ENCODE results near the gene RUSC1.

RUSC1 gene

DNA sequence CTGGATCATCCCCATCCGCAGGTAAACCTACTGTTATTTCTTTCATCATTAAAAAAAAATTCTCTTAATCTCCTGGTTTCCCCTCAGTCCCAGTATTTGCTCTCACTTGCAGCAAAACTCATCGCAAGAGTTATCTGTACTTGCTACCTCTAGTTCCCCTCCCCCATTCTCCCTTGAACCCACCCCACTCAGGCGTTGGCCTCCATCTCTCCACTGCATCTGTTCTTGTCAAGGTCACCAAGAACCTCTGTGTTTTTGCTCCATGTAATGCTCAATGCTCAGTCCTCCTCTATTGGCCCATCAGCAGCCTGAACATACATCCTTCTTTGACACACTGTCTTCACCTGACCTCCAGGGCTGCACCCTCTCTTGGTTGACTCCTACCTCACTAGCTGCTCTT lies 24.0 kb upstream of the RUSC1 start:
- peak; percentile 59 for DNase-seq

DNA sequence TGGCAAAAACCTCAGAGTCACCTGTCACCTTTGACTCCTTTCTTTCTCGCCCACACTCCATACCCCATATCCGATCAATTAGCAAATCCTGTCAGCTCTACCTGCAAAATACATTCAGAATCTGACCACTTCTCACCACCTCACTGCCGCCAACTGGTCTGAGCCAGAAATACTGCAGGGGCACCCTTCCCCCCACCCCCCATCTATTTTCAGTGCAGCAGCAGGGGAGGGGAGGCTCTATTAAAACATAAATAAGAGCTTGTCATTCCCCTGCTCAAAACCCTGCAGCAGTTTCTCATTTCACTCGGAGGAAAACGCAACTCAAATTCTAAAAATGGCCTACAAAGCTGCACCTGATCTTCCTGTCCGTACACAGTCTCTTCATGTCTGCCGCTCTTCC lies 23.3 kb upstream of the RUSC1 start:
- no peak for DNase-seq

DNA sequence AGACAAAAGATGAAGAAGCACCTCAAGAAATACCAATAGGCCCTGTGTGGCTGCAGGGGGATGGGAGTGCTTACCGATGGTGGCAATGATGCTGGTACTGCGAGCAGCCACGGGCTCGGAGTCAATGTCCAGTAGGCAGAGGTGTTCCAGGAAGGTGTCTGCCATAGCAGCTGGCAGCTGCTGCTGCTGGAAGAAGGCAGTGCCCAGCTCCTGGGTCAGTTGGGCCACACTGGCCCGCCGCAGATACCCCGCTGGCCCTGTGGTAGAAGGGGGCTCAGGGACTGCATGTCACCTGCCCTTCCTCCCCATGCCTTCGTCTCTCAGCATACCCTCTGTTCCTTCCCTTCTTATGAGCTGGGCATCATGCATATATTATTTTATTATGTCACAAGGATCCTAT lies 20.7 kb upstream of the RUSC1 start:
- DNase-seq, result no peak

DNA sequence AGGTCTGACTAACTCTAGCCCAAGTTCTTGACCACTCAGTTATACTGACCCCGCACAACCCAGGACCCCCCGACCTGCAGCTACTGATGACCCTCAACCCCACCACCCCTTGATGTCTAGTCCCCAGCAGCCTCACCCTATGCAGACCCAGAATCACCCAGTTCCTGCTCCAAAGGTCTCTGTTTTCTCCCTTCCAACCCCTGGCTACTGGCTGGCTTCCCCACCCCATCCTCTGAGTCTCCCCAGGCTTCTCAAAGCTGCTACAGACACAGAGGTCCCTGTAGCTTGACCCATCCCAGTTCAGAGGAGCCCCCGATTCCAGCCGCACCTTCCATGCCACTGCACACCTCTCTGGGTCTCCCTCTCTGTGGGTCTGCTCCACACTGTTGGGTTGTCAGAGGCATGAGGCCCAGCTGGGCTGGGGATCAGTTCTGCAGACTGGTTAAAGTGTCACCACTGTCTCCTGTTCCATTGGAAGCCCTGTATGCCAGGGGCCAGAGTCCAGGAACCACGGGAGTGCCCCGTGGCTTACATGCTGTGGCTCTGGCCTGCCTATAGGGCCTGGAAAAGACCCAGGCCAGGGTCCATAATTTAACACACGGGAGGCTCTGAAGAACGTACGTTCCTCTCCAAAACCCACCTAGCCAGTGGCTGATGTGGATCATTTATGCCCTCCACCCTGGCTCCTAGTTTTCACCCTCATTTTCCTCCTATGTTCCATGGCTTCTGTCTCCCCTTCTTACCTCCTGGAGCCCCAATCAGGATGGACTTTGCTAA lies 20.0 kb upstream of the RUSC1 start:
- DNase-seq, result no peak

DNA sequence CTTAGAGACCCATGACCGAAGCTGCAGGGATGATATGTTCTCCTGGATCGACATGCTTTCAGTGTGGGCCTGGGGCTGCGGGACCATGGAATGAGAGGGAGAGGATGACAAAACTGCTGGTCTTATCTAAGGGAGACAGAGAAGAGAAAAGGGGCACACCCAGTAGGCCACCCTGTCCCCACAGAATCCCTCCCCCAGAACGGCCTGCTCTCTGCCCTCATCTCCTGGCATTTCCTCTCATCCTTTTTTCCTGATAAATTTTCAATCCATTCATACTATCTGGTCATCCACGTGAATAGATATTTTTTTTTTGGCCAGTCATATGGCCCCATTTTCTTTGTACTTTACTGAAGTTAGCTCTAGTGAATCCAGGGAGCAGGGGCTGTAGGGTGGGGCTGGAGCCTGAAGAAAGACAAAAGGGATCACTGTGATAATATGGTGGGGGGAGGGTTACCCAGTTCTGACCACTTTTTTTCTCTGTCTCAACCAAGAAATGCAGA lies 19.3 kb upstream of the RUSC1 start, which contains the start of gene PKLR:
Gene PKLR (minus strand): TSS at position 97 of the 500 bp plus-strand sequence. CDS start 43 bp downstream, at position 54.
- DNase-seq, result peak; percentile 91

DNA sequence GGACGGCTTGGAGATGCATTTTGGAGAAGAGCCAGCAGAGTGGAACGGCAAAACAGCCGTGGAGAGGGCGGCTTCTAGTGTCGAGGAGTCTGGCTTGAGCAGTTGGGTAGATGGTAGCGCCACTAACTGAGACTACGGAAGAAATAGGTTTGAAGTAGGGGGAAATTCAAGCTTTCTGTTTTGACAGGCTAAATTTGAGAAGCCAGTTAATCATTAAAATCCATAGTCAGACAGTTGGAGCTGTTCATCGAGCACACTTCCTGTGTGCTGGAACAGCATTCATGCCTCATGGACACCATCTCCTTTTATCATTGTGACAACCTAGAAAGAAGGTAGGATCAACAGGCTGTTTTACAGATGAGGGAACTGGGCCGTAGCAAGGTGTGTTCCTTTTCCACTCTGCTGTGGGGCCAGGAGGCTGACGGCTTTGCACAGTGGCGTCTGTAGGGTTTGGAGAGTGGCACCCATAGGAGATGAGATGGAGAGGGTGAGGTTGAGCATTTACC lies 16.1 kb upstream of the RUSC1 start:
- DNase-seq, result no peak

DNA sequence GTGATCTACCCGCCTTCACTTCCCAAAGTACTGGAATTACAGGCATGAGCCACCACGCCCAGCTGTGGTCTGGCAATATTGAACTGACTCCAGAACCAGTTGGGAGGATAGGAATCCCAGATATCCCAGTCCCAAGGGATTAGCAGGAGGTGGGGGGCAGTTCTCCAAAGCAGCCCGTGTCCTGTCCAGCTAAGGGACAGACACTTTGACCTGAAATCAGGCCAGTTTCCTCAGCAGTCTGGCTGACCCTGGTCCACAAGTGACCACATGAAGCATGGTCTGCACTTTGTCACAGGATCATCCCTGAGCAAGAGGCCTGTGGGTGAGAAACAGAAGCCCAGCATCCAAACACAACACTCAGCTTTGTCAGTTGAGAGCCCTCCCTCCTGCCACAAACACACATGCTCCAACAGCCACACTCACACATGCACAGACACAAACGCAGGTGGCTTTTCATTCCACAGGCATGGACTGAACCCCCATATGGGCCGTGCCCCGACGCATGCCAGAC lies 14.8 kb upstream of the RUSC1 start:
- DNase-seq, result no peak

DNA sequence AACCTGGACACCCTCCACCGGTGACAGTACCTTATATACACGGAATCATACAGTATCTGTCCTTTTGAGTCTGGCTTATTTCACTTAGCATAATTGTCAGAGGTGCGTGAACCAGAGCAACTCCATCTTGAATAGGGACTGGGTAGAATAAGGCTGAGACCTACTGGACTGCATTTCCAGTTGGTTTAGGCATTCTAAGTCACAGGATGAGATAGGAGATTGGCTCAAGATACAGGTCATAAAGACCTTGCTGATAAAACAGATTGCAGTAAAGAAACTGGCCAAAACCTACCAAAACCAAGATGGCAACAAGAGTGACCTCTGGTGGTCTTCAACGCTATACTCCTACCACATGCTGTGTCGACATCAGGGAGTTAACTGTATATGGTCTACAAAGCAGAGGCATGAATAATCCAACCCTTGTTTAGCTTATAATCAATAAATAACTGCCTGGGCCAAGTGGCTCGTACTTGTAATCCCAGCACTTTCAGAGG lies 13.4 kb upstream of the RUSC1 start:
- DNase-seq, result peak; percentile 85

DNA sequence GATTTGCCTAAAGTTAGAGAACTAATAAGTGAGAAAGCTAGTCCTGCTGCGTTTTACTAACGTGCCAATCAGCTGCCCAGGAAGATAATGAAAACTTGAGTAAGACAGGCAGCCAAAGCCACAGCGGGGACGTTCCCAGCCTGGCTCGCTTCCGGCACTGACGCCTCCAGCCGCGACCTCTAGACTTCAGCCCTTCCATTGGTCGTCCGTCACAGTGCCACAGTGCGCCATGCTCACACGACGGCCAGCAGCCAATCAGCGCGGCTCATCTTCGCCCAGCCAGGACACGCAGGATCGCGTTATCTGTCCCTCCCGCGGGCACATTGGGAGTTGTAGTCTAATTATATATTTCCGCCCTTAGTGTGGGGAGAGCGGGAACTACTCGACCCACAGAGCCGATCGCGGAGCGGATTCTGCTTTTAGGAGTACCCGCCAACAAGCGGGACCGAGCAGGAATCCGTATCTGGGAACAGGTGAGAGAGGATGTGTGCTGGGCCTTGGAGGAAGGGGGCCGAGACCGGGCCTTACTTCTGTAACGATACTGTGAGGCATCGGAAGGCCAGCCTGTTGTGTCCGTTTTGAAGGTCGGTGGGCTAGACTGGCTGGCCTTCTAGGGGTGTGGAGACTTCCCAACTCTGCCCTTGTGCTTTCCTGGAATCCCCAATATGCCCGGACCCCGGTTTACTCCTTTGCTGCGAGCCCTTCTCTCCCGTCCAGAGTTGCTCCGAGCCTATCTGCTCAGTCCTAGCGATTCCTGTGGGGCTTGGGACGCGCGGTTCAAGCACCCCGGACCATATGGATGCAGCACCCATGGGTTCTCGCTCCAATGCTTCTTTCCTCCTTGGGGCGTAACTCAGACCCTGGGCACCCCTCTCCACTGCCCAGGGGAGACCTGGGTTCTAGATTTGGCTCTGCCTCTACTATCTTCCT lies 11.9 kb upstream of the RUSC1 start, which contains the start of gene FDPS:
Gene FDPS (plus strand): TSS at position 374 of the 930 bp plus-strand sequence. CDS start 924 bp downstream, outside the sequence.
- peak; percentile 100 for DNase-seq

DNA sequence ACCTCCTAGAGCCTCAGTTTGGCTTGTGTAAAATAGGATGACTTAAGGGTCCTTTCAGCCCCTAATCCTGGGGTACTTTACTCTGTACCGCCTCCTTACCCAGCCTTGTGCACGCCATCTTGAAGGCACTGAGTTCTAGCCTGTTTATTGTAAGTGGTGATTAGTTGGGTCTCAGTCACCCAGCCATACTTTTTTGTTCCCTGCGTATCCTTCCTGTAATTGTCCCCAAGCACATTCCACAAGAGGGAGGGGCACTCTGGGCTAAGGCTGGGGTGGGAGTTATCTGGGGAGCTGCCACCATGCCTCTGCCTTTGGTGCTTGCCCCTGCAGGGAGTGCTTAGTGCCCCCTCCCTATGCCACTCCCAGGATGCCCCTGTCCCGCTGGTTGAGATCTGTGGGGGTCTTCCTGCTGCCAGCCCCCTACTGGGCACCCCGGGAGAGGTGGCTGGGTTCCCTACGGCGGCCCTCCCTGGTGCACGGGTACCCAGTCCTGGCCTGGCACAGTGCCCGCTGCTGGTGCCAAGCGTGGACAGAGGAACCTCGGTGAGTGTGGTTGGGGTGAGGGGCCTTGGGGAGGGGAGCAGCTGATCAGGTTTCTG lies 11.2 kb upstream of the RUSC1 start:
- DNase-seq, result peak; percentile 53

DNA sequence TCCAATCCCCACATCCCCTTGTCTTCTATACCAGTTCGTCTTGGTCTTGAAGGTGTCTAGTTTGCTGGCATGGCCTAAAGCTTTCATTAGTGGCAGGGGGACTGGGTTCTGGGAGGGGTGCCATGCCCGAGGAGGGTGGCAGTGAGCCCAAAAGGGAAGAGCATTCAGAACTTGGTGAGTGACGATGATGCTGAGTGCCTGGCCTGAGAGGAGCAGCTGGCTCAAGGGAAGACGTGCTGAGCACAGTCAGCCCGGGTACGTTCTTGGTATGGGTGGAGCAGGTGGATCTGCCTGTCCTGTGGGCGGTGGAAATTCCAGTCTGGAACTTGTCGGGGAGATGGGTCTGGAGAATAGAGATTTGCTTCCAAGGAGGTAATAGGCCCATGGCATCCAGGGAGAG lies 7.4 kb upstream of the RUSC1 start:
- DNase-seq, result no peak

DNA sequence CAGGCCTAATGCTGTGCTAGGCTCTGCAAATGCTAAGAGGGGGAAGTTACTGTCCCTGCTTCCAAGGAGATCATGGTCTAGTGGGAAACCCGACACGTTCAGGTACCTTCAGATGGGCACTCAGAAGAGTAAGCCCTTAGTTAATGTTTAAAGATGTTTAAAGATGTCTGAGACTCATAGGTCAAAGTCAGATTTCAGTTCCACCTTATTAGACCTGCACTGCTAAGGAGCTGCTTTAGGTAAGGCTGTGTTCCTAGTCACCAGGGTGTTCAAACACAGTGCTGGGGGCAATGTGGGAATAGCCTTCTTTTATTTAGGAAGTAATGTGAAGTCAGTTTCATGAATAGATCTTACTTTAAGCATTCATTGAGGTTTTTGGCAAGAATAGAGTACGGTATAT lies 3.8 kb upstream of the RUSC1 start:
- DNase-seq, result no peak

DNA sequence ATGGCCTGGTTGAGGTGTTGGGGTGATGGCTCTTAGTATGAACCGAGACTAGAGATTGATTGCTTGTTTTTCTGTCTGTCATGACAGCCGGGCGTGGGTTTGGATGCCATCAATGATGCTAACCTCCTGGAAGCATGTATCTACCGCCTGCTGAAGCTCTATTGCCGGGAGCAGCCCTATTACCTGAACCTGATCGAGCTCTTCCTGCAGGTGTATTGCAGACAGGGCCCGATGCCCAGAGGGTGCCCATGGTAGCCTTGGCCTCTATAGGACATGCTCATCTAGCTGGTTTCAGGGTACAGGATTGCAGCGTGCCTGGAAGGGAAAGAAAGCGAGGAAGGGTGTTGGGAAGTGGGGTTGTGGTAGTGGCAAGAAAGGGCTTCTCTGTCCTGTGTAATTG lies 2.6 kb upstream of the RUSC1 start:
- no peak for DNase-seq

DNA sequence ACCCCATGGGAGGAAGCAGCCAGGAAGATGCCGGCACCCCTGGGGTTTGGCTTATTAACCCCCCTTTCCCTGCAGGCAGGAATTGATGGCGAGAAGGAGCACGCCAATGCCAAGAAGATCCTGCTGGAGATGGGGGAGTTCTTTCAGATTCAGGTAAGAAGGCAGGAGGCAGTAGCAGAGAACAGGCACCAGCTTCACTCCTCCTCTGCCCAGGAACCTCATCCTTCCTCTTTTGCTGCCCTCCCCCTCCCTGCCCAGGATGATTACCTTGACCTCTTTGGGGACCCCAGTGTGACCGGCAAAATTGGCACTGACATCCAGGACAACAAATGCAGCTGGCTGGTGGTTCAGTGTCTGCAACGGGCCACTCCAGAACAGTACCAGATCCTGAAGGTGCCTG lies 1.2 kb upstream of the RUSC1 start:
- no peak for DNase-seq

DNA sequence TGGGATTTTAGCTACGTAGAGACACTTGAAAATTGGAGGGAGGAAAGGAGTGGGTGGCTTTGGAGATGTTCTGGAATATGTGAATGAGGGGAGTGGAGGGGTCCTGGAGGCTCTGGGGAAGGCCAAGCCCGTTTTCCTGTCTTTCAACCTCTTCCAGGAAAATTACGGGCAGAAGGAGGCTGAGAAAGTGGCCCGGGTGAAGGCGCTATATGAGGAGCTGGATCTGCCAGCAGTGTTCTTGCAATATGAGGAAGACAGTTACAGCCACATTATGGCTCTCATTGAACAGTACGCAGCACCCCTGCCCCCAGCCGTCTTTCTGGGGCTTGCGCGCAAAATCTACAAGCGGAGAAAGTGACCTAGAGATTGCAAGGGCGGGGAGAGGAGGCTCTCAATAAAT lies 442 bp upstream of the RUSC1 start:
- no peak for DNase-seq

DNA sequence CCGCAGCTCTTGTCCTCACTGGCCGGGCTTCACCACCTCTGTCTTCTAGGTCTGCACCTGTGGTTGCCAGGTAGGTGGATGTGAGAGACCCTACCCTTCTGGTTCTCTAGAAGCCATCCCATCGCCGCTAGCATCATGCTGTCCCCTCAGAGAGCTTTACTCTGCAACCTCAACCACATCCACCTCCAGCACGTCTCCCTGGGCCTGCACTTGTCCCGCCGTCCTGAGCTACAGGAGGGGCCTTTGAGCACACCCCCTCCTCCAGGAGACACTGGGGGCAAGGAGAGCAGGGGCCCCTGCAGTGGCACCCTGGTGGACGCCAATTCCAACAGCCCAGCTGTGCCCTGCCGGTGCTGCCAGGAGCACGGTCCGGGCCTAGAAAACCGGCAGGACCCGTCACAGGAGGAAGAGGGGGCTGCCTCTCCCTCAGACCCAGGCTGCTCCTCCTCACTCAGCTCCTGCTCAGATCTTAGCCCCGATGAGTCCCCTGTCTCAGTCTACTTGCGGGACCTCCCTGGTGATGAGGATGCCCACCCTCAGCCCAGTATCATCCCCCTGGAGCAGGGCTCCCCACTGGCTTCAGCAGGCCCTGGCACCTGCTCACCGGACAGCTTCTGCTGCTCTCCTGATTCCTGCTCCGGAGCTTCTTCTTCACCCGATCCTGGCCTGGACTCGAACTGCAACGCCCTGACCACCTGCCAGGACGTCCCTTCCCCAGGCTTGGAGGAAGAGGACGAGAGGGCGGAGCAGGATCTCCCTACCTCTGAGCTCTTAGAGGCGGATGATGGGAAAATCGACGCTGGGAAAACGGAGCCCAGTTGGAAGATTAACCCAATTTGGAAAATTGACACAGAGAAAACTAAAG lies 1.2 kb downstream of the RUSC1 start:
- DNase-seq, result no peak

DNA sequence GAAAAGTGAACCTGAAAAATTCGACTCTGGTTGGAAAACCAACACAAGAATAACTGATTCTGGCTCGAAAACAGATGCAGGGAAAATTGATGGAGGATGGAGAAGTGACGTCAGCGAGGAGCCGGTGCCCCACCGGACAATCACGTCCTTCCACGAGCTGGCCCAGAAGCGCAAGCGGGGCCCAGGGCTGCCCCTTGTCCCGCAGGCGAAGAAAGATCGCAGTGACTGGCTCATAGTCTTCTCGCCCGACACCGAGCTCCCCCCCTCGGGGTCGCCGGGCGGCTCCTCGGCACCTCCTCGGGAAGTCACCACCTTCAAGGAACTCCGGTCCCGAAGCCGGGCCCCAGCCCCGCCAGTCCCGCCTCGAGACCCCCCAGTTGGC lies 1.9 kb downstream of the RUSC1 start:
- DNase-seq, result no peak

DNA sequence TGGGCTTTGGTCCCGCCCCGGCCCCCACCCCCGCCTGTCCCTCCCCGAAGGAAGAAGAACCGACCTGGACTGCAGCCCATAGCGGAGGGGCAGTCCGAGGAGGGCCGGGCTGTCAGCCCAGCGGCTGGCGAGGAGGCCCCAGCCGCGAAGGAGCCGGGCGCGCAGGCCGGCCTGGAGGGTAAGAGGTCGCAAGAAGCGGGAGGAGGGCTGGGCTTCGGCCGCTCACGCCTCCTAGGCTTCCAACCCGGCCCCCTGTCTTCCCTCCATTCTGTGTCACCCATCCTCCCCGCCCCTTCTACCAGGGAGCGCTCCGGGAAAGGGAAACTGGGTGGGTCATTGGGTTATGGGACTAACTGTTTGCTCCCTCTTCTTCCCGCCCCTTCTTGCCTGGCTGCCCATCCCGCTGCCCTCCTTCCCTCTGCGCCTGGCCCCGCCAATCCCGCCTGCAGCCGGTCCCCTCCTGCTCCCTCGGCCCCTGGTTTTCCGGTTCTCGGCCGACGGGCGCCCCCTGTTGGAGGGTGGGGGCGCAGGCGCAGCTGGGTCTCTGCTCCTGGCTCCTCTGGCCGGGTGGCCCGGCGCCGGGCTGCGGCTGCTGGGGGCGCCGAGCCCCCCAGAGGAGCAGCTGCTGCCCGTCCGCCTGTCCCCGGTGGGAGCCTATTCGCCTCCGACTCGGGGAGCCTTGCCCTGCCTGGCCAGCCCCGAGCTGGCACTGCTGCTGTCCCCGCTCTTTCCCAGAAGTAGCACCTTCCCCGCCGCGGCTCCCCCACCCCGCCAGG lies 2.4 kb downstream of the RUSC1 start:
- DNase-seq, result peak; percentile 83

DNA sequence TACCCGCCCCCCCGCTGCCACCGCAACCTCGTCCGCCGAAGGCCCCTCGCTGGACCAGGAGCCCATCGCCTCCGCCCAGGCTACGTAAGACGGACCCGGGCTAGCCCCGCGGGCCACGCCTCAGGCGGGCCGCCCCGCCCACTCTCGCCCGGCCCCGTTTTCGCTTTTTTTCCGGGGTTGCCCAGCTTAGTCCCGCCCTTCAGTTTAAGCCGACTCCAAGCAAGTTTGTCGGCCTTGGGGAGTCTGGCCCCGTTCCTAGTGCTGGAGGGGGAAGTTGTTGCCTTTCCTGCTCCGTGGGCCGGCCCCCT lies 3.0 kb downstream of the RUSC1 start:
- DNase-seq, result peak; percentile 89

DNA sequence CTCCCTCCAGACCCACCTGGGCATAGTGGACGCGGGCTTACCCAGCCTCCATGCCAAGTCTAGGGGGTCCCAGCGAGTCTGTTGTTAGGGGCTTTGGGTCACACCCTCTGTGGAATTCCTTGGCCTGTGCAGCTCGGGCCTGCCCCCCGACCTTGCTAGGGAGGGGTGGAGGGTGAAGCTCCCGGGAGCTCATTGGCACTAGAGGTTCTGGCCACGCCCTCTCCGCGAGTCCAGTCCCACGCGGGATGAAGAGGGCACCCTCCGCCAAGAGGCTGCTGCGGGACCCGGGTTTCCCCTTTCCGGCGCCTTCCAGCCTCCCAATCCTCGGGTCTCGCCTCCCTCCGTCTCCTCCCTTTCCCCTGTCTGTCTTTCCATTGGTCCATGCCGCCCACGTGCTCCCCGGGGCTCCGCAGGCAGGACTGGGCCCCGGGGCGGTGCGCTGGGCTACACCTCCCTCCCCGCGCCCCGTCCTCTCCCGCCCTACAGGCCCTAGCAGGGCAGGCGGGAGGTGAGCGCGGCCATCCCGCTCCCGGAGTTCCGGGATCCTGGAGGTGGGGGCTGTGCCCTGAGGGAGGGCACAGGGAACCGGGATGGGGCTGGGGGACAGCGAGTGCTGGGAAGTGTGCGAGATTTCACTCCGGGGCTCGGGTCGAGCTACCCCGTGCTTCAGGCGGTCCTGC lies 3.5 kb downstream of the RUSC1 start:
- DNase-seq, result peak; percentile 96

Data from hematopoietic multipotent progenitor cell treated with erythropoietin and hydrocortisone succinate and interleukin-3 and kit ligand, for 8 days (in vitro differentiated cells).